ENCODE measurements around the gene CD274. TPM values are rescaled to one million over a fixed set of nuclear protein-coding genes. Genes with fewer than 3 reads are reported as not detected.

The CD274 gene
- total RNA-seq, 1 experiment from 2014 or later, result 2.6 TPM

DNA sequence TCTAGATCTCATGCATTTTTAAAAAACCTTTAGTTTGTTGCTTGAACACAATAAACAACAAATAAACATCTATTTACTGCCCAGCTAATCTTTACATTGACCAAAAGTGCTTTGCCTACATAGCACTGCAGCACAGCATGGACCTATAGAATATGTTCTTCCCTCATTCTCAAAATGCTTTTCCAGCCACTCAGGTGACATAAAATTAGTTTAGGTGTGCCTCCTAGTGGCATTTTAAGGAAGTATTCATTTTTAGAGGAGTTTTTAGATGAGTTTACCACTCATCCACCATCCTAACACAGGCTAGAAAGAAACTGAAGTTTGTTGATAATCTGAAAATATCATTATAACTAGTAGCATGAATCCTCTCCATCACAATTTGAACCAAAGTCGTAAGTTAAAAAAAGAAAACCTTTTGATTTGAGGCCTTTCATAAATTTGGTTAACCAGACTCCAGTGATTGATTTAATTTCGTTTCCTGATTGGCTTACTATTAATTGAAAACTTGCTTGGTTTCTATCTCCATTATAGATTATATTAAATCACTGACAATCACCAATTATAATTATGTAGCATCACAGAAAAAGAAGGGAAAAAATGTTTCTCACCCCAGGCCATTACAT lies 25.2 kb upstream of the CD274 start:
- TF ChIP-seq, protein P1, sequence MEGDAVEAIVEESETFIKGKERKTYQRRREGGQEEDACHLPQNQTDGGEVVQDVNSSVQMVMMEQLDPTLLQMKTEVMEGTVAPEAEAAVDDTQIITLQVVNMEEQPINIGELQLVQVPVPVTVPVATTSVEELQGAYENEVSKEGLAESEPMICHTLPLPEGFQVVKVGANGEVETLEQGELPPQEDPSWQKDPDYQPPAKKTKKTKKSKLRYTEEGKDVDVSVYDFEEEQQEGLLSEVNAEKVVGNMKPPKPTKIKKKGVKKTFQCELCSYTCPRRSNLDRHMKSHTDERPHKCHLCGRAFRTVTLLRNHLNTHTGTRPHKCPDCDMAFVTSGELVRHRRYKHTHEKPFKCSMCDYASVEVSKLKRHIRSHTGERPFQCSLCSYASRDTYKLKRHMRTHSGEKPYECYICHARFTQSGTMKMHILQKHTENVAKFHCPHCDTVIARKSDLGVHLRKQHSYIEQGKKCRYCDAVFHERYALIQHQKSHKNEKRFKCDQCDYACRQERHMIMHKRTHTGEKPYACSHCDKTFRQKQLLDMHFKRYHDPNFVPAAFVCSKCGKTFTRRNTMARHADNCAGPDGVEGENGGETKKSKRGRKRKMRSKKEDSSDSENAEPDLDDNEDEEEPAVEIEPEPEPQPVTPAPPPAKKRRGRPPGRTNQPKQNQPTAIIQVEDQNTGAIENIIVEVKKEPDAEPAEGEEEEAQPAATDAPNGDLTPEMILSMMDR (IDR thresholded peaks at IDR 0.05; ENCODE audit: unreplicated experiment), result peak; percentile 51
- Mint-ChIP-seq H3K4me1 (ENCODE audit: insufficient read depth, unreplicated experiment) (no peaks in the 10 kb centered on the region), H3K36me3 (ENCODE audit: insufficient read depth, unreplicated experiment) (peaks cover 6% of the 10 kb centered on the region), H3K27ac (ENCODE audit: low read depth, unreplicated experiment) (no peak overlapping the region), H3K4me3 (ENCODE audit: unreplicated experiment) (no peak overlapping the region), H3K9me3 (ENCODE audit: unreplicated experiment) (no peaks in the 10 kb centered on the region), H3K27me3 (ENCODE audit: insufficient read depth, unreplicated experiment) (no peaks in the 10 kb centered on the region)
- peak; percentile 44 for DNase-seq (ENCODE audit: unreplicated experiment)
- CTCF ChIA-PET, result interaction anchor here (0.5 to 2.4 kb wide), 9 partner anchors 12 to 667 kb away, joined by 3 to 17 read pairs (median 3); partner anchors contain the start of genes CD274 and PLGRKT
- intact Hi-C loops (cut with micrococcal nuclease), result loop anchor here (2.0 to 5.0 kb wide), 2 partner anchors 238 to 663 kb away; no protein-coding TSS in a partner anchor
- BruUV-seq (replicated peaks), result no TSS peak
- POLR2A ChIA-PET, result interaction anchor here (0.7 kb wide), 1 partner anchor 12 kb away, joined by 3 read pairs; no protein-coding TSS in a partner anchor

DNA sequence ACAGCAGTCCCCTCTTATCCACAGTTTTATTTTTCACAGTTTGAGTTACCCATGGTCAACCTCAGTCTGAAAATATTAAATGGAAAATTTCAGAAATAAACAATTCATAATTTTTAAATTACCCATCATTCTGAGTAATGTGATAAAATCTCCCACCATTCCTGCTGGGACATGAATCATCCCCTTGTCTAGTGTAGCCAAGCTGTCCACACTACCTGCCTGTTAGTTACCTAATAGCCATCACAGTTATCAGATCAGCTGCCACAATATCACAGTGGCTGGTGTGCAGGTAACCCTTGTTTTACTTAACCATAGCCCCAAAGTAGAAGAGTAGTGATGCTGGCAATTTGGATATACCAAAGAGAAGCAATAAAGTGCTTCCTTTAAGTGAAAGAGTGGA lies 23.3 kb upstream of the CD274 start:
- Mint-ChIP-seq H3K9me3 (ENCODE audit: unreplicated experiment) (no peaks in the 10 kb centered on the region), H3K36me3 (ENCODE audit: insufficient read depth, unreplicated experiment) (peaks cover 6% of the 10 kb centered on the region), H3K4me1 (ENCODE audit: insufficient read depth, unreplicated experiment) (no peaks in the 10 kb centered on the region), H3K27me3 (ENCODE audit: insufficient read depth, unreplicated experiment) (no peaks in the 10 kb centered on the region), H3K27ac (ENCODE audit: low read depth, unreplicated experiment) (no peak overlapping the region), H3K4me3 (ENCODE audit: unreplicated experiment) (no peak overlapping the region)
- ChIA-PET CTCF (interaction anchor here (1.7 to 1.8 kb wide), 2 partner anchors 10 to 669 kb away, joined by 5 to 10 read pairs; partner anchors contain the start of gene PLGRKT), POLR2A (no interaction called here)
- intact Hi-C loops (cut with micrococcal nuclease), result loop anchor here (5.0 kb wide), 1 partner anchor 665 kb away; no protein-coding TSS in a partner anchor
- no peak for DNase-seq (ENCODE audit: unreplicated experiment)
- BruUV-seq (replicated peaks), result no TSS peak
- TF ChIP-seq, protein P1 (IDR thresholded peaks at IDR 0.05; ENCODE audit: unreplicated experiment), result no peak

DNA sequence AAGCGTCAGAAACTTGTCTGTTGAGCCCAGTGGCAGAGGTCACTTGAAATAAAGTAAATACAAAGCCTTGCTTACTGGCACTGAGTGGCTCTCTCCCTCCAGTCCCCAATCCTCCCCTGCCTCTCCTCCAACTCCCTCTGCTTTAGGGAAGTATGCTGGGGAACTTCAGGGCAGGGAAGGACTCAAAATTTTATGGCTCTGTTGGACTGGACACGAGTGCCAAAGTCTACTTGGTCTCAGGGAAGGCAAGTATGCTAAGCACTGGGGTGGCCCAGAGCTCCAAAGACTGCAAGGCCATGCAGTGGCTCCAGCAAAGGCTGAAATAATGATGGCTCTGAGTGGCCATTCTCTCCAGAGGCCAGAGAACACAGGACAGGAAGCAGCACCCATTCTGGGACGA lies 22.2 kb upstream of the CD274 start:
- no peaks in the 10 kb centered on the region for H3K4me1 Mint-ChIP-seq (ENCODE audit: insufficient read depth, unreplicated experiment)
- DNase-seq (ENCODE audit: unreplicated experiment), result no peak
- H3K36me3 Mint-ChIP-seq (ENCODE audit: insufficient read depth, unreplicated experiment), result peaks cover 7% of the 10 kb centered on the region
- TF ChIP-seq, protein P1 (IDR thresholded peaks at IDR 0.05; ENCODE audit: unreplicated experiment), result no peak
- POLR2A ChIA-PET, result no interaction called here
- no peak overlapping the region for H3K4me3 Mint-ChIP-seq (ENCODE audit: unreplicated experiment)
- no peaks in the 10 kb centered on the region for H3K27me3 Mint-ChIP-seq (ENCODE audit: insufficient read depth, unreplicated experiment)
- BruUV-seq (replicated peaks), result no TSS peak
- H3K9me3 Mint-ChIP-seq (ENCODE audit: unreplicated experiment), result no peaks in the 10 kb centered on the region
- no peak overlapping the region for H3K27ac Mint-ChIP-seq (ENCODE audit: low read depth, unreplicated experiment)
- intact Hi-C loops (cut with micrococcal nuclease), result loop anchor here (5.0 kb wide), 1 partner anchor 666 kb away; no protein-coding TSS in a partner anchor
- CTCF ChIA-PET, result interaction anchor here (0.8 to 2.3 kb wide), 3 partner anchors 14 to 242 kb away, joined by 3 to 9 read pairs (median 7); partner anchors contain the start of genes CD274 and INSL6

DNA sequence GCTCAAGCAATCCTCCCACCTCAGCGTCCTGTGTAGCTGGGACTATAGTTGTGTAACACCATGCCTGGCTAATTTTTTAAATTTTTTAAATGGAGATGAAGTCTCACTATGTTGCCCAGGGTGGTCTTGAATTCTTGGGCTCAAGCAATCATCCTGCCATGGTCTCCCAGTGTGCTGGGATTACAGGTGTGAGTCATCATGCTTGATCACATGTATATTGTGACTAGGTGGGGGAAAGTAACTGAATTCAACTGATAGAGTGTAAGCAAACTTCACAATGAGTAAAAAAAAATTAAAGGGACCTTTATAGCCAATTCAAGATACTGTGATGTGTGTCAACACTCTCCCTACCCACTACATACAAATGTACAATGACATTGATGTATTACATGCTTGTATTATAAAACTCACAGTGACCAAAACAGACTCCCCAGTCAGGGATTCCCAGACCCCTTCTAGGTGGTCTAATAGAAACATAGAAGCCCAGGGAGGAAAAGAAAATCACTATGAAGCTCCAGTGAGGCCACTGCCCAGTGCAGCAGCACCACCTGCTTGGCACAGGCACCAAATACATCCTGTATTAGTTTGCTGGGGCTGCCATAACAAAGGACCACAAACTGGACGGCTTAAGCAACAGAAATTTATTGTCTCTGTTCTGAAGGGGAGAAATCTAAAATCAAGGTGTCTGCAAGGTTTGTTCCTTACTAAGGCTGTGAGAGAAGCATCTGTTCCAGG lies 21.4 kb upstream of the CD274 start:
- BruUV-seq (replicated peaks), result no TSS peak
- Mint-ChIP-seq H3K4me1 (ENCODE audit: insufficient read depth, unreplicated experiment) (no peaks in the 10 kb centered on the region), H3K4me3 (ENCODE audit: unreplicated experiment) (no peak overlapping the region), H3K27me3 (ENCODE audit: insufficient read depth, unreplicated experiment) (no peaks in the 10 kb centered on the region), H3K9me3 (ENCODE audit: unreplicated experiment) (no peaks in the 10 kb centered on the region), H3K27ac (ENCODE audit: low read depth, unreplicated experiment) (no peak overlapping the region), H3K36me3 (ENCODE audit: insufficient read depth, unreplicated experiment) (peaks cover 11% of the 10 kb centered on the region)
- ChIA-PET CTCF (interaction anchor here (0.8 to 2.3 kb wide), 6 partner anchors 13 to 670 kb away, joined by 3 to 9 read pairs (median 4); partner anchors contain the start of genes CD274 and INSL6), POLR2A (no interaction called here)
- DNase-seq (ENCODE audit: unreplicated experiment), result no peak
- intact Hi-C loops (cut with micrococcal nuclease), result loop anchor here (5.0 kb wide), 1 partner anchor 667 kb away; no protein-coding TSS in a partner anchor
- TF ChIP-seq, protein P1 (IDR thresholded peaks at IDR 0.05; ENCODE audit: unreplicated experiment), result no peak

All from MCF 10A (cell line).